SH-SY5Y (cell line): ENCODE data around the gene IGF1R.

Experiments
- GATA2 ChIP-seq: IDR thresholded peaks from 2 replicates; pipeline ENCODE4 v1.6.1; 2011; ENCODE audit warnings: mild to moderate bottlenecking, low read depth, low read length
- GATA3 ChIP-seq: IDR thresholded peaks from 2 replicates; pipeline ENCODE4 v1.6.1; 2011; ENCODE audit warnings: low read depth, mild to moderate bottlenecking, low read length, moderate library complexity

- TF ChIP-seq GATA3 (no peak), GATA2 (no peak)
These were observed 152.3 kb downstream of the IGF1R start for GRCh38 chr15:98800437-98801233.
